Gastrocnemius medialis (tissue), 4 donors: ENCODE results near the gene ACTN2.

ENCODE experiments used
- POLR2A ChIP-seq, 2 donors: fragments of 450-650 bp; IDR thresholded peaks; one replicate each; pipeline ENCODE4 v1.6.1; 2017; ENCODE audit warnings: antibody characterized with exemption in 2 of 2, mild to moderate bottlenecking in 2 of 2, moderate library complexity in 2 of 2
- TF ChIP-seq, protein P1 (sequence below), 5 experiments: fragments of 450-650 bp in 3 of 5; fragments of 200-600 bp in 2 of 5; sonication (generic) in 2 of 5; IDR thresholded peaks in 4 of 5; conservative IDR thresholded peaks in 1 of 5; 1 replicate in 4 of 5; 2 replicates in 1 of 5; pipeline ENCODE4 v1.5.1; 2016 to 2019; ENCODE audit warnings: antibody characterized with exemption in 5 of 5, mild to moderate bottlenecking in 3 of 5, moderate library complexity in 3 of 5

DNA sequence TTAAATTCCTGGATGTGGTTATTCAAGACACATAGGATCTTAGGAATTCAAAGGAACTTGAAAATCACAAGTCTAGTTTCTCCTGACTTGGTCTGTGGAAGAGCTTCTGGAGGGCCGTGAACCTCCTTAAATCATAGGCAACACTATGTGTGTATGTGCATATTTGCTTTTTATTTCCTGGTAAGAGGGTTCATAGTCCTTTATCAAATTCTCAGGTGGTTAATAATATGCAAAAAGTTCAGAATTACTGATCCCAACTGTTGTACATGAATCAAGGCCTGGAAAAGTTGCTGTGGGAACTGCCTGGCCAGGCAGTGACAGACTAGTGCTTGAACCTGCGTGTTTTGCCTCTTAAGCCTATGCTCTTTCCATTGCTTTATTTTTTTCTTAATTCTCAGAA, 121.7 kb downstream of the ACTN2 start:
- no peak for TF ChIP-seq POLR2A (IDR thresholded peaks at IDR 0.05)
- TF ChIP-seq, protein P1, sequence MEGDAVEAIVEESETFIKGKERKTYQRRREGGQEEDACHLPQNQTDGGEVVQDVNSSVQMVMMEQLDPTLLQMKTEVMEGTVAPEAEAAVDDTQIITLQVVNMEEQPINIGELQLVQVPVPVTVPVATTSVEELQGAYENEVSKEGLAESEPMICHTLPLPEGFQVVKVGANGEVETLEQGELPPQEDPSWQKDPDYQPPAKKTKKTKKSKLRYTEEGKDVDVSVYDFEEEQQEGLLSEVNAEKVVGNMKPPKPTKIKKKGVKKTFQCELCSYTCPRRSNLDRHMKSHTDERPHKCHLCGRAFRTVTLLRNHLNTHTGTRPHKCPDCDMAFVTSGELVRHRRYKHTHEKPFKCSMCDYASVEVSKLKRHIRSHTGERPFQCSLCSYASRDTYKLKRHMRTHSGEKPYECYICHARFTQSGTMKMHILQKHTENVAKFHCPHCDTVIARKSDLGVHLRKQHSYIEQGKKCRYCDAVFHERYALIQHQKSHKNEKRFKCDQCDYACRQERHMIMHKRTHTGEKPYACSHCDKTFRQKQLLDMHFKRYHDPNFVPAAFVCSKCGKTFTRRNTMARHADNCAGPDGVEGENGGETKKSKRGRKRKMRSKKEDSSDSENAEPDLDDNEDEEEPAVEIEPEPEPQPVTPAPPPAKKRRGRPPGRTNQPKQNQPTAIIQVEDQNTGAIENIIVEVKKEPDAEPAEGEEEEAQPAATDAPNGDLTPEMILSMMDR (IDR thresholded peaks at IDR 0.05 in 4 of 5, conservative IDR thresholded peaks at IDR 0.05 in 1 of 5), result no peak
